Measurements from ENCODE around the gene CCNL1. TPM values are rescaled to one million over a fixed set of nuclear protein-coding genes. Genes with fewer than 3 reads are reported as not detected.

CCNL1 gene
- total and polyA plus RNA-seq, 2 of the 8 experiments (the other 6 are each of a cell fraction or from before 2014, with no cell fraction given), result 64.5 to 68.6 TPM

DNA sequence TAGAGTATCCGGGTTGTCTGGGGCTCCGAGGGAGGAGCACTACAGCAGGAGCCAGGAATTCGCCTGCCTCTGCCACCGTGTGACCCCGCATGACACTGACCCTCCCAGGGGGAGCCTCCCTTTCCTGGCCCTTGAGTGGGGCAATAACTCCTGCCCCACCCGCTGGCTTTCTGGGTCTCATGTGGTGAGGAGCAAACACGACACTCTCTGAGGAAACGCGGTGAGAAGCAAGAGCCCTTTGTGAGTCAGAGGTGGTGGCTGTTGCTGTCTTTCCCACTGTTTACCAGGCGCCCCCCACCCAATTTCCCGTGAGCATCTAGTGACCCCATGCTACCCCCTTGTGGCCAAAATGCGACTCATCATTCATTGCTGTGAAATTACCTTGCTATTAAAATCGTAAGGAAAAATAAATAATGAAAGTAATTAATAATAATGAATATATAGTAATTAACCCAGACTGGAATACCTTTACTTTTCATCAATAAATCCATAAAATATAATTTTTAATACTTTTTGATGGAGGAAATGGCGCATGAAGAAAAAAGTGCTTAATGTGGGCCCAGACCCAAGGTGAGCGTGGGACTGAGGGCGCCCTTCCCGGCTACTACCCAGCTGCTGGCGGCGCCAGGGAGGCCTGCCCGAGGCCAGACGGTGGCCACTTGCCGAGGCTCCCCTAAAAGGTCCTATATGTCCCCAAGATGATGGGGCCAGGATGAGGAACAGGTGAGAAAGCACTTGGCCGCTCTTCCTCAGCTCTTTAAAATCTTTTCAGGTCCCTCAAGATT, 29.3 kb downstream of the CCNL1 start (continued):
- TF ChIP-seq TEAD4 (IDR thresholded peaks at IDR 0.05; ENCODE audit: low read depth, low read length), result peak; percentile 27; the same call in 1 of the 2 replicates
- TF ChIP-seq ATF3 (IDR thresholded peaks at IDR 0.05; ENCODE audit: insufficient read depth, low read depth, low read length), result no peak
- no peak for TF ChIP-seq NRF1 (IDR thresholded peaks at IDR 0.05; ENCODE audit: low read depth, low read length)
- no peak for TF ChIP-seq SRF (IDR thresholded peaks at IDR 0.05; ENCODE audit: low read depth, low read length)
- TF ChIP-seq USF2 (IDR thresholded peaks at IDR 0.05; ENCODE audit: low read length), result no peak
- TF ChIP-seq HDAC6 (IDR thresholded peaks at IDR 0.05; ENCODE audit: low read depth, low read length), result no peak
- TF ChIP-seq TCF12 (IDR thresholded peaks at IDR 0.05; ENCODE audit: low read depth, low read length), result no peak
- peak in 1 of 2 experiments; percentile 32; a peak in 1 of 3 replicates for TF ChIP-seq POLR2A (IDR thresholded peaks at IDR 0.05; ENCODE audit: control extremely low read depth in 1 of 2, low read depth in 2 of 2, low read length in 2 of 2)
- no peak for TF ChIP-seq CEBPB (IDR thresholded peaks at IDR 0.05; ENCODE audit: low read depth, low read length)
- no peak for TF ChIP-seq CHD2 (IDR thresholded peaks at IDR 0.05; ENCODE audit: low read length)
- TF ChIP-seq JUND (IDR thresholded peaks at IDR 0.05; ENCODE audit: low read length), result 0 out of 2 replicates have a peak, but pooled peaks have one; percentile 42
- 0 out of 2 replicates have a peak, but pooled peaks have one; percentile 21 for TF ChIP-seq SP1 (IDR thresholded peaks at IDR 0.05; ENCODE audit: low read depth, low read length)
- TF ChIP-seq SIRT6 (IDR thresholded peaks at IDR 0.05; ENCODE audit: low read length), result no peak
- TF ChIP-seq RAD21 (IDR thresholded peaks at IDR 0.05 in 1 of 2, conservative IDR thresholded peaks at IDR 0.05 in 1 of 2; ENCODE audit: low read depth in 2 of 2, low read length in 2 of 2), result peak; percentile 82 to 83
- no peak; the same call in 1 of the 2 replicates for TF ChIP-seq KDM1A (IDR thresholded peaks at IDR 0.05; ENCODE audit: borderline replicate concordance, low read length)
- no peak for TF ChIP-seq CTBP2 (IDR thresholded peaks at IDR 0.05; ENCODE audit: borderline replicate concordance, insufficient read depth, insufficient read length, low read length)
- TF ChIP-seq PHF8 (conservative IDR thresholded peaks at IDR 0.05; ENCODE audit: low read depth, low read length), result 0 out of 2 replicates have a peak, but pooled peaks have one; percentile 27
- TF ChIP-seq SAP30 (IDR thresholded peaks at IDR 0.05; ENCODE audit: insufficient read depth, insufficient replicate concordance, low read length), result no peak
- peak; percentile 9; the same call in 1 of the 2 replicates for TF ChIP-seq BACH1 (IDR thresholded peaks at IDR 0.05; ENCODE audit: low read length)
- TF ChIP-seq MAX (IDR thresholded peaks at IDR 0.05), result no peak
